NCI-H1694 (cell line): ENCODE data around the gene NR2C1.

Experiments
- DNase-seq: peaks from one replicate; lab custom pipeline; 2025; lab: John Stamatoyannopoulos, UW

Gene NR2C1

GRCh38 chr12:95083938-95084337 is 10.5 kb upstream of the NR2C1 start:
- no peak for DNase-seq

GRCh38 chr12:95083471-95083870 is 10.1 kb upstream of the NR2C1 start:
- no peak for DNase-seq

- no peak for DNase-seq
Observed at GRCh38 chr12:95077341-95077740, 3.9 kb upstream of the NR2C1 start.

- DNase-seq: no peak
Observed at GRCh38 chr12:95074766-95075165, 1.3 kb upstream of the NR2C1 start.

GRCh38 chr12:95073698-95074520 is 491 bp upstream of the NR2C1 start:
- no peak for DNase-seq

GRCh38 chr12:95070378-95070777 is 3.0 kb downstream of the NR2C1 start:
- DNase-seq: no peak

GRCh38 chr12:95066091-95066855 is 7.1 kb downstream of the NR2C1 start:
- no peak for DNase-seq

GRCh38 chr12:95060951-95061350 is 12.5 kb downstream of the NR2C1 start:
- no peak for DNase-seq

GRCh38 chr12:95059984-95060383 is 13.4 kb downstream of the NR2C1 start:
- no peak for DNase-seq

- no peak for DNase-seq
Observed at GRCh38 chr12:95057424-95057823, 16.0 kb downstream of the NR2C1 start.

GRCh38 chr12:95055057-95055456 is 18.4 kb downstream of the NR2C1 start:
- no peak for DNase-seq

- no peak for DNase-seq
Observed at GRCh38 chr12:95054206-95054605, 19.2 kb downstream of the NR2C1 start.

GRCh38 chr12:95051241-95051640 is 22.2 kb downstream of the NR2C1 start:
- no peak for DNase-seq

GRCh38 chr12:95037906-95038305 is 35.5 kb downstream of the NR2C1 start:
- no peak for DNase-seq

- no peak for DNase-seq
Observed at GRCh38 chr12:95034750-95035149, 38.7 kb downstream of the NR2C1 start.

- DNase-seq: no peak
Observed at GRCh38 chr12:95022477-95022876, 50.9 kb downstream of the NR2C1 start.

- no peak for DNase-seq
Observed at GRCh38 chr12:95017482-95017881, 55.9 kb downstream of the NR2C1 start.

- DNase-seq: no peak
Observed at GRCh38 chr12:95016120-95016519, 57.3 kb downstream of the NR2C1 start.

GRCh38 chr12:95014554-95014953 is 58.9 kb downstream of the NR2C1 start:
- DNase-seq: no peak

GRCh38 chr12:95006206-95006605 is 67.2 kb downstream of the NR2C1 start:
- no peak for DNase-seq

GRCh38 chr12:95004610-95005009 is 68.8 kb downstream of the NR2C1 start:
- no peak for DNase-seq

- DNase-seq: no peak
Observed at GRCh38 chr12:95003921-95004272, 69.5 kb downstream of the NR2C1 start.

- DNase-seq: peak; percentile 87
Observed at GRCh38 chr12:95003213-95003920, 70.1 kb downstream of the NR2C1 start, which contains the start of gene NDUFA12. NDUFA12 (minus strand) TSS chr12:95003697; CDS start chr12:95003680, 17 bp downstream.
